Activated CD8-positive, alpha-beta T cell treated with anti-CD3 and anti-CD28 coated beads for 36 hours (primary cell): ENCODE measurements around the gene DNAJB2. TPM values are rescaled to one million over a fixed set of nuclear protein-coding genes. Genes with fewer than 3 reads are reported as not detected.
A peak's percentile ranks its signal among the peaks of the same experiment; 100 is the strongest.

Experiments used
- ATAC-seq: fragments of 200-7000 bp; cut with Tn5 transposase; one replicate; pipeline ENCODE4 v1.10.0; 2021; ENCODE audit warnings: mild to moderate bottlenecking, moderate library complexity
- CTCF ChIA-PET: fragments of 350-600 bp; sonication (Branson Sonifier 250); formaldehyde crosslinking; loops from one replicate; lab custom pipeline; 2021; ENCODE audit warnings: antibody characterized with exemption; lab: Charles Lee
- POLR2A ChIA-PET: fragments of 350-600 bp; sonication (Branson Sonifier 250); formaldehyde crosslinking; loops from one replicate; lab custom pipeline; 2021; ENCODE audit warnings: antibody characterized with exemption; lab: Charles Lee
- DNase-seq: peaks from one replicate; pipeline ENCODE4 v3.0.0-alpha.2; 2020
- H3K27ac Mint-ChIP-seq: one replicate; pipeline ENCODE4 v1.8.0; 2021; ENCODE audit warnings: mild to moderate bottlenecking, mixed read lengths
- H3K27me3 Mint-ChIP-seq: one replicate; pipeline ENCODE4 v1.8.0; 2021; ENCODE audit warnings: mixed read lengths
- H3K36me3 Mint-ChIP-seq: one replicate; pipeline ENCODE4 v1.8.0; 2021; ENCODE audit warnings: low read depth, mixed read lengths
- H3K4me1 Mint-ChIP-seq: one replicate; pipeline ENCODE4 v1.8.0; 2021; ENCODE audit warnings: low read depth, mixed read lengths
- H3K4me3 Mint-ChIP-seq: one replicate; pipeline ENCODE4 v1.8.0; 2021; ENCODE audit warnings: mild to moderate bottlenecking, moderate library complexity, mixed read lengths
- H3K9me3 Mint-ChIP-seq: one replicate; pipeline ENCODE4 v1.8.0; 2021; ENCODE audit warnings: mixed read lengths
- intact Hi-C: fragments of 100-400 bp; cut with micrococcal nuclease; formaldehyde crosslinking; loops from one replicate; pipeline ENCODE4 v1.10.0; 2022
- total RNA-seq, 2 experiments: library from RNA; stranded (reverse); gene quantifications; one replicate each; pipeline ENCODE4 v1.2.3, GENCODE V29; 2021
- TF ChIP-seq, protein P1 (sequence below): fragments of 200-600 bp; IDR thresholded peaks from one replicate; pipeline ENCODE4 v1.8.0; 2022; ENCODE audit warnings: antibody characterized with exemption, mild to moderate bottlenecking

Gene DNAJB2
- total RNA-seq, 2 experiments from 2014 or later = 61.8 to 63.3 TPM

DNA sequence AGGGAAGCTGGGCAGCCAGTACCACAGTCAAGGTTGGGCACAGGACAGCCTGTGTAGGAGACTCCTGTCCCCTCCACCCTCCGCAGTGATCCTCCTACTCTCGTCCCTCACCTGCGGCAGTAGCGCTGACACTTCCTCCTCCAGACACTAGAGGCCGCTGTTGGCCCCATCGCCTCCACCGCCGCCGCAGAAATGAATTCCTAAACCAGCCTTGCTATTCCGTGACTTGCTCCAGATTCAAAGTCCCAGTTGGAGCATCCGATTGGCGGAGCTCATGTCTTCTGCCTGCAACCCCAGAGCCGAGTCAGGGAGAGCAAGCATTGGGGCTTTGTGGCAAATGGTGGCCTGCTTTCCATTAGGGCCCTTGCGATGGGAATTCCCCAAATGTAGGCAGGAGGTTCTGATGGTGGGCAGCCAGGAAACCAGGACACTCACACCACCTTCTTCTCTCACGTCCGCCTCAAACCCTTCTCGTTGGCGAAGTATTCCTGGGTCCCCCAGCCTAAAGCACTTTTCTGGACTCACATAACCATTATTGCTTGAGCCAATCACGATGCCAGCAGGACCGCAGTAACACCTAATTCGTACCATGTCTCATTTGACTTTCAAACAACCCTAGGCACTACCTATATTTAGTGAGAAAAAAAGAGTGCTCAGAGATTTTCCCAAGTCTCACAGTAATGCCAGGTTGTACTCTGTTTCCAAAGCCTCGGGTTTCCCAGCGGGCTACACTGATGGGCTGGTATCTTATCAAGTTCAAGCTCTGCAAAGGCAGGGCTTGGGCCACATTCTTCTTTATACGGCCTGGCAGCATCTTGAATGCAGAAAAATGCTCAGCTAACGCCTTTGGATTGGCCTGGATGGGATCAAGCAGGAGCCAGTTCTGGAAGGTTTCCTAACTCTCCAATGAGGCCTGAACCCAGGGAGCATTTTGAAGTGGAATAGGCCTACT, 1.2 kb upstream of the DNAJB2 start:
- H3K4me1 Mint-ChIP-seq = peaks cover 44% of the 10 kb centered on the region
- DNase-seq (peak; percentile 80), ATAC-seq (peak; percentile 11)
- H3K27ac Mint-ChIP-seq = peak overlapping the region; percentile 95
- intact Hi-C loops = loop anchor here (2.0 kb wide), 2 partner anchors 17 to 23 kb away; no protein-coding TSS in a partner anchor
- H3K36me3 Mint-ChIP-seq = peaks cover 27% of the 10 kb centered on the region
- H3K27me3 Mint-ChIP-seq = no peaks in the 10 kb centered on the region
- ChIA-PET CTCF (interaction anchor here (0.7 to 15.5 kb wide), 26 partner anchors 9 to 121 kb away, joined by 3 to 336 read pairs (median 5); partner anchors contain the start of genes ABCB6, ANKZF1, ATG9A and CNPPD1), POLR2A (interaction anchor here (0.7 to 5.9 kb wide), 13 partner anchors 16 to 72 kb away, joined by 3 to 63 read pairs (median 3); partner anchors contain the start of genes ABCB6, ANKZF1, ATG9A and GLB1L)
- TF ChIP-seq, protein P1, sequence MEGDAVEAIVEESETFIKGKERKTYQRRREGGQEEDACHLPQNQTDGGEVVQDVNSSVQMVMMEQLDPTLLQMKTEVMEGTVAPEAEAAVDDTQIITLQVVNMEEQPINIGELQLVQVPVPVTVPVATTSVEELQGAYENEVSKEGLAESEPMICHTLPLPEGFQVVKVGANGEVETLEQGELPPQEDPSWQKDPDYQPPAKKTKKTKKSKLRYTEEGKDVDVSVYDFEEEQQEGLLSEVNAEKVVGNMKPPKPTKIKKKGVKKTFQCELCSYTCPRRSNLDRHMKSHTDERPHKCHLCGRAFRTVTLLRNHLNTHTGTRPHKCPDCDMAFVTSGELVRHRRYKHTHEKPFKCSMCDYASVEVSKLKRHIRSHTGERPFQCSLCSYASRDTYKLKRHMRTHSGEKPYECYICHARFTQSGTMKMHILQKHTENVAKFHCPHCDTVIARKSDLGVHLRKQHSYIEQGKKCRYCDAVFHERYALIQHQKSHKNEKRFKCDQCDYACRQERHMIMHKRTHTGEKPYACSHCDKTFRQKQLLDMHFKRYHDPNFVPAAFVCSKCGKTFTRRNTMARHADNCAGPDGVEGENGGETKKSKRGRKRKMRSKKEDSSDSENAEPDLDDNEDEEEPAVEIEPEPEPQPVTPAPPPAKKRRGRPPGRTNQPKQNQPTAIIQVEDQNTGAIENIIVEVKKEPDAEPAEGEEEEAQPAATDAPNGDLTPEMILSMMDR = peak; percentile 100
- no peaks in the 10 kb centered on the region for H3K9me3 Mint-ChIP-seq
- H3K4me3 Mint-ChIP-seq = peak overlapping the region; percentile 80

DNA sequence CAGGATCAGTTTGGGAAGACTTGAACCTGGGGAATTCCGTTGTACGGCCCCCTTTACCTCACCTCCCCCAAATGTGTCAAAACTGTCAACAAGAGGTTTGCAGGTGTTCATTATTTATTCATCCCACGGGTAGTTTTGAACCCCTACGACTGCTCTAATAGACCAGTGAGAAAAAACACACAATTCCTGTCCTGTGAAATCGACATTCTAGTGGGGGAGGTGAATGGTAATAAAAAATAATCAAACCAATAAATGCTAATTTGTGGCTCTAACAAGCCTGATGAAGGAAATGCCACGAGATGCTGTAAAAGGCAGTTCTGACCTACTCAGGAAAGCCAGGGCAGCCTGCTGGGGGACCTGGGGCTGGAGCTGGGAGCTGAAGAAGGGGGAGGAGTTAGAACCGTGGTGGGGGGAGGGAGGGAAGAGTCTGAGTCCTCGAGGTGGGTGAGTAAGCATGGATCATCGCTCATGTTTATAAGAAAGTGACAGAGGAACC, 463 bp upstream of the DNAJB2 start:
- Mint-ChIP-seq H3K27ac (peak overlapping the region; percentile 95), H3K36me3 (peaks cover 34% of the 10 kb centered on the region), H3K9me3 (no peaks in the 10 kb centered on the region), H3K4me1 (peaks cover 46% of the 10 kb centered on the region), H3K27me3 (no peaks in the 10 kb centered on the region), H3K4me3 (peak overlapping the region; percentile 80)
- DNase-seq (no peak), ATAC-seq (no peak)
- TF ChIP-seq, protein P1 = no peak
- intact Hi-C loops = loop anchor here (2.0 kb wide), 2 partner anchors 16 to 24 kb away; no protein-coding TSS in a partner anchor
- POLR2A ChIA-PET = interaction anchor here (0.6 to 5.9 kb wide), 12 partner anchors 15 to 73 kb away, joined by 3 to 63 read pairs (median 4); partner anchors contain the start of genes ABCB6, ANKZF1, ATG9A and GLB1L
- CTCF ChIA-PET = interaction anchor here (0.7 to 15.5 kb wide), 15 partner anchors 8 to 119 kb away, joined by 3 to 336 read pairs (median 4); partner anchors contain the start of genes ANKZF1, ATG9A, CNPPD1 and DNPEP

DNA sequence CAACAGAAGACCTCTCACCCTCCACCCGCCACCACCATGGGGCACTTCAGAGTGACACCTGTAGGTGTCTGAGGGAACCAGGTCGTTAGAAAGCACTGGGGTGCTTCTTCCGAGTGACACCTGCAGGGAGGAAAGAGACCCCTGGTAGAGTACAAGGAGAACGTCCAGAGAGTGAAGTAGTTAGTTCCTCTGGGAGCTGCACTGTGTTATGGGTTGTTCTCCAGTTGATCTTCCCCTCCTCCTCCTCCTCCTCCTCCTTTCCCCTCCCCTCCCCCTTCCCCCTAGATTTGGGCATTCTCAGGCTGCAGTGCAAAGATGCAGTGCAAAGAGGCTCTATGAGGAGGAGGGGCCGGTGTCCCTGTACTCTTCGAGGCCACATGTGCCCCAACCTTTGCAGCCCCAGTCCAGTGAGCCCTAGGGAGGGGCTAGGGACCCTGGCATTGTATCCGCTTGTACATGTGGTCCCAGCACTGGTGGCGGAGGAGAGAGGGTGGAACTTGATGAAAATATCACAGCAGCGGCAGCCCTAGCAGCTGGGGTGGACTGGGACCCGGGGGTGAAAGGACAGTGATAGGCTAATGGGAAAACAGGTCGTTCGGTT, 850 bp downstream of the DNAJB2 start:
- peaks cover 45% of the 10 kb centered on the region for H3K4me1 Mint-ChIP-seq
- H3K36me3 Mint-ChIP-seq = peaks cover 34% of the 10 kb centered on the region
- DNase-seq (no peak), ATAC-seq (no peak)
- ChIA-PET CTCF (interaction anchor here (0.9 to 15.5 kb wide), 6 partner anchors 17 to 250 kb away, joined by 3 to 336 read pairs (median 8); partner anchors contain the start of genes ANKZF1, ATG9A, TUBA4A and TUBA4B), POLR2A (interaction anchor here (0.6 to 5.9 kb wide), 7 partner anchors 14 to 80 kb away, joined by 3 to 63 read pairs (median 9); partner anchors contain the start of genes ABCB6, ANKZF1, ATG9A and TUBA4A)
- TF ChIP-seq, protein P1 = peak; percentile 42
- H3K27ac Mint-ChIP-seq = peak overlapping the region; percentile 89
- intact Hi-C loops = loop anchor here (2.0 kb wide), 2 partner anchors 15 to 25 kb away; no protein-coding TSS in a partner anchor
- H3K9me3 Mint-ChIP-seq = no peaks in the 10 kb centered on the region
- no peaks in the 10 kb centered on the region for H3K27me3 Mint-ChIP-seq
- peak overlapping the region; percentile 80 for H3K4me3 Mint-ChIP-seq

DNA sequence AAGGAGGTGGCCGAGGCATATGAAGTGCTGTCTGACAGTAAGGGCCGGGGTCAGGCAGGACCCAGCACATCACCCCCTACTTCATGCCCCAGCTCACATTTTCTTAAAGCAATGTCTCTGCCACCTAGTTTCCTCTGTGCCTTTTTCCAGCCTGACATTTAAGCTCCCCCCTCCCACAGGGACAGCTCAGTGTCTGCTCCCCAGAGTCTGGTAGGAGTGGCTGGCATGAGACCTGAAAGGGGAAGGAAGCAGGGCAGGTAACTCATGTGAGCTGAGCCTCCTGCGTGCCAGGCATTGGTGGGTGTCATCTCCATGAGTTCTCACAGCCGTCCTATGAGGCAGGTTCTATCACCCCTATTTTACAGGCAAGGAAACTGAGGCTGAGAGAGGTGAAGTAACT, 1.5 kb downstream of the DNAJB2 start:
- POLR2A ChIA-PET = interaction anchor here (1.4 to 5.9 kb wide), 3 partner anchors 13 to 80 kb away, joined by 4 to 63 read pairs (median 41); partner anchors contain the start of genes TUBA4A and TUBA4B
- ATAC-seq (no peak), DNase-seq (no peak)
- no peaks in the 10 kb centered on the region for H3K9me3 Mint-ChIP-seq
- H3K27me3 Mint-ChIP-seq = no peaks in the 10 kb centered on the region
- intact Hi-C loops = no loop called here
- CTCF ChIA-PET = interaction anchor here (1.2 to 15.5 kb wide), 6 partner anchors 16 to 251 kb away, joined by 3 to 336 read pairs (median 8); partner anchors contain the start of genes ANKZF1, ATG9A, CNPPD1 and TUBA4A
- peak overlapping the region; percentile 89 for H3K27ac Mint-ChIP-seq
- H3K4me3 Mint-ChIP-seq = peak overlapping the region; percentile 80
- H3K4me1 Mint-ChIP-seq = peaks cover 49% of the 10 kb centered on the region
- TF ChIP-seq, protein P1 = no peak
- peaks cover 36% of the 10 kb centered on the region for H3K36me3 Mint-ChIP-seq
